KBM-7 (cell line): Measurements from ENCODE around the gene FRMD4B.
A peak's percentile ranks its signal among the peaks of the same experiment; 100 is the strongest.

Experiments
- DNase-seq: peaks from one replicate; pipeline ENCODE4 v3.0.0-alpha.2; 2015
- in situ Hi-C: fragments of 300-500 bp; cut with MboI; formaldehyde crosslinking; loops from 2 replicates; pipeline ENCODE4 v1.14.3; 2020; ENCODE audit warnings: low sequenced_read_pairs, low pct_unique_long_range_greater_than_20kb, mixed read lengths

The FRMD4B gene

GRCh38 chr3:69172058-69172457 lies 213.8 kb downstream of the FRMD4B start:
- DNase-seq, result no peak
- in situ Hi-C loops, result loop anchor here (25.0 kb wide), 2 partner anchors 140 to 240 kb away; no protein-coding TSS in a partner anchor

- no peak for DNase-seq
- in situ Hi-C loops, result loop anchor here (25.0 kb wide), 2 partner anchors 146 to 246 kb away; no protein-coding TSS in a partner anchor
These were observed 219.4 kb downstream of the FRMD4B start for GRCh38 chr3:69166446-69166845.

GRCh38 chr3:69165744-69166143 lies 220.1 kb downstream of the FRMD4B start:
- in situ Hi-C loops, result loop anchor here (25.0 kb wide), 2 partner anchors 147 to 247 kb away; no protein-coding TSS in a partner anchor
- DNase-seq, result no peak

GRCh38 chr3:69164296-69164695 lies 221.6 kb downstream of the FRMD4B start:
- DNase-seq, result no peak
- in situ Hi-C loops, result loop anchor here (25.0 kb wide), 2 partner anchors 148 to 248 kb away; no protein-coding TSS in a partner anchor

- in situ Hi-C loops, result loop anchor here (25.0 kb wide), 2 partner anchors 150 to 250 kb away; no protein-coding TSS in a partner anchor
- no peak for DNase-seq
These were observed 223.4 kb downstream of the FRMD4B start for GRCh38 chr3:69162308-69162980.

- in situ Hi-C loops, result loop anchor here (25.0 kb wide), 2 partner anchors 151 to 251 kb away; no protein-coding TSS in a partner anchor
- DNase-seq, result peak; percentile 65
These were observed 224.1 kb downstream of the FRMD4B start for GRCh38 chr3:69161587-69162307.

- in situ Hi-C loops, result loop anchor here (25.0 kb wide), 2 partner anchors 152 to 252 kb away; no protein-coding TSS in a partner anchor
- no peak for DNase-seq
These were observed 225.4 kb downstream of the FRMD4B start for GRCh38 chr3:69160525-69160924.

GRCh38 chr3:69160107-69160506 lies 225.8 kb downstream of the FRMD4B start:
- no peak for DNase-seq
- in situ Hi-C loops, result loop anchor here (25.0 kb wide), 2 partner anchors 152 to 252 kb away; no protein-coding TSS in a partner anchor

- no peak for DNase-seq
- in situ Hi-C loops, result loop anchor here (25.0 kb wide), 1 partner anchor 513 kb away; no protein-coding TSS in a partner anchor
These were observed 236.3 kb downstream of the FRMD4B start for GRCh38 chr3:69149586-69149985.

- in situ Hi-C loops, result loop anchor here (25.0 kb wide), 1 partner anchor 517 kb away; no protein-coding TSS in a partner anchor
- no peak for DNase-seq
These were observed 240.2 kb downstream of the FRMD4B start for GRCh38 chr3:69145688-69146087.

GRCh38 chr3:69144631-69145245 lies 241.2 kb downstream of the FRMD4B start:
- DNase-seq, result peak; percentile 45
- in situ Hi-C loops, result loop anchor here (25.0 kb wide), 1 partner anchor 518 kb away; no protein-coding TSS in a partner anchor

- no peak for DNase-seq
- in situ Hi-C loops, result loop anchor here (25.0 kb wide), 1 partner anchor 519 kb away; no protein-coding TSS in a partner anchor
These were observed 242.3 kb downstream of the FRMD4B start for GRCh38 chr3:69143612-69144011.

GRCh38 chr3:69142797-69143454 lies 243.0 kb downstream of the FRMD4B start:
- in situ Hi-C loops, result loop anchor here (25.0 kb wide), 1 partner anchor 519 kb away; no protein-coding TSS in a partner anchor
- no peak for DNase-seq

GRCh38 chr3:69142090-69142489 lies 243.8 kb downstream of the FRMD4B start:
- DNase-seq, result no peak
- in situ Hi-C loops, result loop anchor here (25.0 kb wide), 1 partner anchor 520 kb away; no protein-coding TSS in a partner anchor

GRCh38 chr3:69141313-69141712 lies 244.6 kb downstream of the FRMD4B start:
- in situ Hi-C loops, result loop anchor here (25.0 kb wide), 1 partner anchor 521 kb away; no protein-coding TSS in a partner anchor

GRCh38 chr3:69137412-69137811 lies 248.5 kb downstream of the FRMD4B start:
- no peak for DNase-seq
- in situ Hi-C loops, result loop anchor here (25.0 kb wide), 1 partner anchor 525 kb away; no protein-coding TSS in a partner anchor

More at GRCh38 chr3:69141313-69141712, 244.6 kb downstream of the FRMD4B start:
- DNase-seq, result no peak

- in situ Hi-C loops, result loop anchor here (25.0 kb wide), 1 partner anchor 525 kb away; no protein-coding TSS in a partner anchor
- DNase-seq, result no peak
These were observed 248.9 kb downstream of the FRMD4B start for GRCh38 chr3:69137005-69137404.

- in situ Hi-C loops, result loop anchor here (25.0 kb wide), 1 partner anchor 532 kb away; no protein-coding TSS in a partner anchor
- DNase-seq, result no peak
These were observed 255.2 kb downstream of the FRMD4B start for GRCh38 chr3:69130689-69131088.
